HepG2 (cell line): ENCODE measurements around the gene ALDOA. TPM values are rescaled to one million over a fixed set of nuclear protein-coding genes. Genes with fewer than 3 reads are reported as not detected.

Source experiments
- ATRX ChIP-seq: sonication (generic); formaldehyde crosslinking; IDR thresholded peaks from 2 replicates; pipeline ENCODE4 v1.4.0; 2020; ENCODE audit warnings: missing genetic modification reagents, borderline replicate concordance
- CCAR2 ChIP-seq: fragments of 200-400 bp; formaldehyde crosslinking; optimal IDR thresholded peaks from 2 replicates; pipeline ENCODE3; 2018; ENCODE audit warnings: low read depth, mild to moderate bottlenecking, low read length, moderate library complexity
- CENPBD1 ChIP-seq: sonication (generic); formaldehyde crosslinking; IDR thresholded peaks from 2 replicates; pipeline ENCODE4 v1.8.0; 2022; ENCODE audit warnings: missing genetic modification reagents, low read depth, mild to moderate bottlenecking, borderline replicate concordance
- HOXD1 ChIP-seq: sonication (generic); formaldehyde crosslinking; IDR thresholded peaks from 2 replicates; pipeline ENCODE4 v1.5.0; 2020; ENCODE audit warnings: missing genetic modification reagents
- ZFP1 ChIP-seq: IDR thresholded peaks from 2 replicates; pipeline ENCODE4 v1.6.1; 2016
- ZNF232 ChIP-seq: sonication (generic); formaldehyde crosslinking; IDR thresholded peaks from 2 replicates; pipeline ENCODE4 v1.4.0; 2020; ENCODE audit warnings: missing genetic modification reagents, borderline replicate concordance
- ZNF235 ChIP-seq: sonication (generic); formaldehyde crosslinking; IDR thresholded peaks from 2 replicates; pipeline ENCODE4 v1.8.1; 2023; ENCODE audit warnings: mild to moderate bottlenecking, missing genetic modification reagents, borderline replicate concordance
- ZNF296 ChIP-seq: sonication (generic); formaldehyde crosslinking; conservative IDR thresholded peaks from 2 replicates; pipeline ENCODE4 v1.5.0; 2020; ENCODE audit warnings: mild to moderate bottlenecking, missing genetic modification reagents
- ZNF354B ChIP-seq: sonication (generic); formaldehyde crosslinking; IDR thresholded peaks from 2 replicates; pipeline ENCODE4 v1.8.0; 2022; ENCODE audit warnings: mild to moderate bottlenecking, missing genetic modification reagents
- ZNF503 ChIP-seq: sonication (generic); formaldehyde crosslinking; IDR thresholded peaks from 2 replicates; pipeline ENCODE4 v1.4.0; 2020; ENCODE audit warnings: missing genetic modification reagents
- ZNF639 ChIP-seq: conservative IDR thresholded peaks from 2 replicates; pipeline ENCODE4 v1.6.1; 2018; ENCODE audit warnings: missing genetic modification reagents
- ZSCAN30 ChIP-seq: sonication (generic); formaldehyde crosslinking; IDR thresholded peaks from 2 replicates; pipeline ENCODE4 v1.5.0; 2020; ENCODE audit warnings: mild to moderate bottlenecking, missing genetic modification reagents
- ZSCAN31 ChIP-seq: sonication (generic); formaldehyde crosslinking; IDR thresholded peaks from 2 replicates; pipeline ENCODE4 v1.5.0; 2020; ENCODE audit warnings: low read depth, mild to moderate bottlenecking, missing genetic modification reagents
- ZXDC ChIP-seq: sonication (generic); formaldehyde crosslinking; IDR thresholded peaks from 2 replicates; pipeline ENCODE4 v1.5.0; 2020; ENCODE audit warnings: mild to moderate bottlenecking, missing genetic modification reagents
- polyA plus RNA-seq, 8 experiments: library from polyadenylated mRNA; depleted of rRNA in 3 of 8; stranded (reverse) in 7 of 8; unstranded in 1 of 8; fragments of >200 nt; fragmentation: Illumina TruSeq in 4 of 8; extraction: Trizol in 4 of 8; gene quantifications; 2 replicates each; pipeline versions ENCODE4 v1.2.1 to v1.2.3, GENCODE V29; 2011 to 2016; ENCODE audit warnings: low read depth in 4 of 8, missing spikeins in 1 of 8, mixed read lengths in 1 of 8; ENCODE audit not compliant: insufficient read depth in 1 of 8
- total RNA-seq, 5 experiments: library from RNA; depleted of rRNA; stranded (reverse); fragments of >200 nt; fragmentation: Illumina TruSeq; extraction: Trizol; gene quantifications; 2 replicates each; pipeline ENCODE4 v1.2.3, GENCODE V29; 2016; ENCODE audit warnings: low read depth in 1 of 5
- TF ChIP-seq, protein P1 (sequence below): sonication (generic); formaldehyde crosslinking; IDR thresholded peaks from 2 replicates; pipeline ENCODE4; 2020; ENCODE audit warnings: missing genetic modification reagents, mild to moderate bottlenecking, borderline replicate concordance

Gene ALDOA
- total and polyA plus RNA-seq, 2 of the 13 experiments (the other 11 are each of a cell fraction or from before 2014, with no cell fraction given) = 925 to 1,884 TPM

DNA sequence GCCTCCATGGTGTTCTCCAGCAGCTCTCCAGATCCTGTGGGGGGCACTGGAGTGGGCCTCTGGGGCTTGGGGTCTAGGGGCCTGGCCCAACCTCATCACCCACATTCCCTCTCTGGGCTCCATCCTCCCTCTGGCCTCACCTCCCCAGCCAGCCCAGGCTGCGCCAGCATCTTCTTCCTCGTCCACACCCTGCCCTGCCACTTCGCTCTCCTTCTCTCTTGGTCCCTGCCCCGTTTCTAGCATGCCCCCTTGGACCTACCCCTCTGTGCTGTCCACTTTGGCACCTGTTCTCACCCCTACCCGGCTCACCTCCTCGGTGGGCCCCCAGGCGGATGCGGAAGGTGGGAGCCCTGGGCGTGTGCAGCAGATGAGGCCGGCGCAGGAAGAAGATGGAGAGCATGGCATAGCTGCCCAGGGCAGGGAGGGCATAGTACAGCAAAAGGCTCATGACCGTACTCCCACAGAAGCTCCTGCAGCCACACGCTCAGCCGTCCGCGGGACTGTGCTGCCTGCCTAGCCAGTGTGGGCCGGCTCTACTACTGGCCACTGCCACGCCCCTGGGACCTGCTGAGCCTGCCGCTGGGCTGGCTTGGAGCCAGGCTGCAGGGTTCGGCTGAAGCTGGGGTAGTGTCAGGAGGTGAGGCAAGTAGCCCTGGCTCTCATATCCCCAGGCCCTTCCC lies 47.6 kb downstream of the ALDOA start, which contains the start of gene GDPD3 (continued):
- TF ChIP-seq ZXDC (no peak), ZNF503 (CRISPR knock-in tag) (no peak), ATRX (no peak), CCAR2 (no peak), ZNF232 (CRISPR knock-in tag) (no peak), ZSCAN30 (CRISPR knock-in tag) (no peak), HOXD1 (CRISPR knock-in tag) (no peak), ZNF235 (CRISPR knock-in tag) (no peak), ZFP1 (CRISPR knock-in tag) (0 out of 2 replicates have a peak, but pooled peaks have one; percentile 5), ZNF639 (CRISPR knock-in tag) (no peak), CENPBD1 (CRISPR knock-in tag) (no peak), ZSCAN31 (0 out of 2 replicates have a peak, but pooled peaks have one; percentile 41), ZNF354B (CRISPR knock-in tag) (0 out of 2 replicates have a peak, but pooled peaks have one; percentile 61), ZNF296 (CRISPR knock-in tag) (no peak)
- TF ChIP-seq, protein P1, sequence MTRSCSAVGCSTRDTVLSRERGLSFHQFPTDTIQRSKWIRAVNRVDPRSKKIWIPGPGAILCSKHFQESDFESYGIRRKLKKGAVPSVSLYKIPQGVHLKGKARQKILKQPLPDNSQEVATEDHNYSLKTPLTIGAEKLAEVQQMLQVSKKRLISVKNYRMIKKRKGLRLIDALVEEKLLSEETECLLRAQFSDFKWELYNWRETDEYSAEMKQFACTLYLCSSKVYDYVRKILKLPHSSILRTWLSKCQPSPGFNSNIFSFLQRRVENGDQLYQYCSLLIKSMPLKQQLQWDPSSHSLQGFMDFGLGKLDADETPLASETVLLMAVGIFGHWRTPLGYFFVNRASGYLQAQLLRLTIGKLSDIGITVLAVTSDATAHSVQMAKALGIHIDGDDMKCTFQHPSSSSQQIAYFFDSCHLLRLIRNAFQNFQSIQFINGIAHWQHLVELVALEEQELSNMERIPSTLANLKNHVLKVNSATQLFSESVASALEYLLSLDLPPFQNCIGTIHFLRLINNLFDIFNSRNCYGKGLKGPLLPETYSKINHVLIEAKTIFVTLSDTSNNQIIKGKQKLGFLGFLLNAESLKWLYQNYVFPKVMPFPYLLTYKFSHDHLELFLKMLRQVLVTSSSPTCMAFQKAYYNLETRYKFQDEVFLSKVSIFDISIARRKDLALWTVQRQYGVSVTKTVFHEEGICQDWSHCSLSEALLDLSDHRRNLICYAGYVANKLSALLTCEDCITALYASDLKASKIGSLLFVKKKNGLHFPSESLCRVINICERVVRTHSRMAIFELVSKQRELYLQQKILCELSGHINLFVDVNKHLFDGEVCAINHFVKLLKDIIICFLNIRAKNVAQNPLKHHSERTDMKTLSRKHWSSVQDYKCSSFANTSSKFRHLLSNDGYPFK (CRISPR knock-in tag) = 0 out of 2 replicates have a peak, but pooled peaks have one; percentile 4
